Left lobe of liver (tissue), 2 donors: ENCODE measurements around the gene PHC1. TPM values are rescaled to one million over a fixed set of nuclear protein-coding genes. Genes with fewer than 3 reads are reported as not detected.

Source experiments
- ATAC-seq: fragments of 200-7000 bp; cut with Tn5 transposase; one replicate; pipeline ENCODE4 v1.9.1; 2020; ENCODE audit warnings: mild to moderate bottlenecking, moderate library complexity
- DNase-seq: peaks from one replicate; pipeline ENCODE4 v3.0.0-alpha.2; 2020; ENCODE audit warnings: low spot score
- total RNA-seq: library from RNA; stranded (reverse); gene quantifications from one replicate; pipeline ENCODE4 v1.2.1, GENCODE V29; 2021
- donor health status: DM: no; HTN: no; CAD: no; lungs with moderate emphysema.
- donor health status: DM: no; HTN: yes; CAD: no.

The PHC1 gene
- total RNA-seq, 1 donor from 2014 or later: 4.6 TPM

GRCh38 chr12:8949342-8950220 is 35.3 kb downstream of the PHC1 start, which contains the start of gene M6PR:
Gene M6PR (minus strand): TSS chr12:8949645. CDS start chr12:8946404, 3,241 bp downstream.
- DNase-seq: peak; percentile 93
- ATAC-seq: peak; percentile 93

GRCh38 chr12:8950221-8950527 is 35.9 kb downstream of the PHC1 start:
- no peak for ATAC-seq
- DNase-seq: no peak

GRCh38 chr12:8950702-8951478 is 36.6 kb downstream of the PHC1 start:
- ATAC-seq: no peak
- DNase-seq: no peak

GRCh38 chr12:8951744-8952143 is 37.4 kb downstream of the PHC1 start:
- ATAC-seq: no peak
- DNase-seq: no peak

- no peak for DNase-seq
- ATAC-seq: no peak
Observed at GRCh38 chr12:8953773-8954402, 39.6 kb downstream of the PHC1 start.

- DNase-seq (no peak), ATAC-seq (no peak)
Observed at GRCh38 chr12:8956073-8956472, 41.8 kb downstream of the PHC1 start.

- no peak for ATAC-seq
- no peak for DNase-seq
Observed at GRCh38 chr12:8956772-8957171, 42.5 kb downstream of the PHC1 start.

GRCh38 chr12:8957561-8957960 is 43.3 kb downstream of the PHC1 start:
- DNase-seq (no peak), ATAC-seq (no peak)

GRCh38 chr12:8958066-8958465 is 43.8 kb downstream of the PHC1 start:
- ATAC-seq (no peak), DNase-seq (no peak)

- no peak for ATAC-seq
- no peak for DNase-seq
Observed at GRCh38 chr12:8960176-8960575, 45.9 kb downstream of the PHC1 start.

GRCh38 chr12:8968761-8969160 is 54.5 kb downstream of the PHC1 start:
- no peak for DNase-seq
- no peak for ATAC-seq

GRCh38 chr12:8969861-8970411 is 55.6 kb downstream of the PHC1 start:
- DNase-seq: no peak
- no peak for ATAC-seq

- no peak for ATAC-seq
Observed at GRCh38 chr12:8970432-8970831, 56.1 kb downstream of the PHC1 start.

GRCh38 chr12:8980137-8980536 is 65.8 kb downstream of the PHC1 start:
- DNase-seq (no peak), ATAC-seq (no peak)

More at GRCh38 chr12:8970432-8970831, 56.1 kb downstream of the PHC1 start:
- DNase-seq: no peak

- ATAC-seq (no peak), DNase-seq (no peak)
Observed at GRCh38 chr12:8985213-8985754, 71.0 kb downstream of the PHC1 start.

GRCh38 chr12:8987163-8987562 is 72.9 kb downstream of the PHC1 start:
- no peak for DNase-seq

GRCh38 chr12:8987685-8988084 is 73.4 kb downstream of the PHC1 start:
- DNase-seq (no peak), ATAC-seq (no peak)

More at GRCh38 chr12:8987163-8987562, 72.9 kb downstream of the PHC1 start:
- no peak for ATAC-seq

- DNase-seq (no peak), ATAC-seq (no peak)
Observed at GRCh38 chr12:8989413-8989812, 75.1 kb downstream of the PHC1 start, which contains the start of gene KLRG1. Gene KLRG1 (plus strand): TSS chr12:8989546. CDS start chr12:8989636, 90 bp downstream.
